Kidney (tissue), 14 donors: ENCODE data around the gene ADD2. TPM values are rescaled to one million over a fixed set of nuclear protein-coding genes. Genes with fewer than 3 reads are reported as not detected.

Source experiments
- DNase-seq, 5 donors: peaks; one replicate each; pipeline ENCODE4 v3.0.0-alpha.2; 2013 to 2020
- FAIRE-seq: peaks from 2 replicates; lab custom pipeline; 2012; peaks lifted over from hg19 to GRCh38; lab: Jason Lieb, UNC
- H3K27ac ChIP-seq, 2 donors: one replicate each; pipeline ENCODE4 v1.7.0; 2013; ENCODE audit warnings: low read depth in 2 of 2, low read length in 2 of 2, inconsistent platforms in 1 of 2
- H3K27me3 ChIP-seq: one replicate; pipeline ENCODE4 v1.7.1; 2013; ENCODE audit warnings: low read length, inconsistent platforms; ENCODE audit not compliant: control insufficient read depth, insufficient read depth
- H3K36me3 ChIP-seq, 3 donors: one replicate each; pipeline versions ENCODE4 v1.7.0 to v1.7.1; 2013; ENCODE audit warnings: low read length in 3 of 3, control low read depth in 1 of 3, inconsistent platforms in 1 of 3; ENCODE audit not compliant: insufficient read depth in 3 of 3, control insufficient read depth in 2 of 3
- H3K4me1 ChIP-seq, 3 donors: one replicate each; pipeline versions ENCODE4 v1.7.0 to v1.7.1; 2013; ENCODE audit warnings: low read length in 3 of 3, inconsistent platforms in 1 of 3, low read depth in 1 of 3; ENCODE audit not compliant: control insufficient read depth in 2 of 3, insufficient read depth in 2 of 3
- H3K4me3 ChIP-seq, 3 donors: one replicate each; pipeline versions ENCODE4 v1.7.0 to v1.8.1; 2013; ENCODE audit warnings: low read length in 3 of 3, control low read depth in 1 of 3, inconsistent platforms in 1 of 3
- H3K9ac ChIP-seq, 3 donors: one replicate each; pipeline versions ENCODE4 v1.7.0 to v1.7.1; 2013; ENCODE audit warnings: low read length in 3 of 3, control low read depth in 1 of 3, inconsistent platforms in 1 of 3
- H3K9me3 ChIP-seq, 3 donors: one replicate each; pipeline versions ENCODE4 v1.7.0 to v1.7.1; 2013; ENCODE audit warnings: low read length in 3 of 3, control low read depth in 1 of 3, inconsistent platforms in 1 of 3; ENCODE audit not compliant: control insufficient read depth in 2 of 3, insufficient read depth in 1 of 3
- CTCF ChIP-seq: IDR thresholded peaks from 3 replicates; pipeline ENCODE4 v1.5.1; 2012; ENCODE audit warnings: mild to moderate bottlenecking, moderate library complexity, borderline replicate concordance; ENCODE audit not compliant: insufficient read depth; ENCODE audit errors: extremely low read depth
- intact Hi-C: fragments of 100-400 bp; cut with DNase I; formaldehyde crosslinking; loops from one replicate; pipeline ENCODE4 v1.11.1; 2022
- polyA plus RNA-seq: library from polyadenylated mRNA; stranded (reverse); fragments of 350-450 nt; fragmentation: Illumina TruSeq; extraction: RNeasy Lipid Tissue Mini Kit (QIAGEN cat#74804); gene quantifications from one replicate; pipeline ENCODE4 v1.2.3, GENCODE V29; 2014; ENCODE audit warnings: low read depth, low replicate concordance; ENCODE audit not compliant: insufficient read depth
- total RNA-seq: library from RNA; stranded (reverse); fragmentation: NEBNext Ultra II Directional; extraction: Animal tissue kit (Norgen Biotek cat#: 25700); gene quantifications from one replicate; pipeline ENCODE4 v1.2.1, GENCODE V29; 2021
- donor health status: control.
- donor health status: control.
- donor health status: control.
- donor health status: control.
- donor health status: control.
- donor health status: DM: yes; HTN: yes; CAD: no.
- donor health status: Normal renal cell carcinoma (clear cell type).

Gene ADD2
- total and polyA plus RNA-seq, 2 donors from 2014 or later = 2.9 TPM; not detected in 1

GRCh38 chr2:70683455-70683854 lies 84.5 kb downstream of the ADD2 start:
- intact Hi-C loops = no loop called here
- Histone ChIP-seq H3K4me3 (no peak overlapping the region), H3K27ac (no peak overlapping the region), H3K27me3 (no peaks in the 10 kb centered on the region), H3K9me3 (no peaks in the 10 kb centered on the region), H3K4me1 (no peaks in the 10 kb centered on the region), H3K36me3 (no peaks in the 10 kb centered on the region), H3K9ac (no peak overlapping the region)
- FAIRE-seq = no peak
- TF ChIP-seq CTCF = no peak
- DNase-seq = peak in 1 of 5 donors; percentile 13

- no peak overlapping the region for H3K4me3 ChIP-seq
- no peak for DNase-seq
- no peak for TF ChIP-seq CTCF
- no peaks in the 10 kb centered on the region for H3K36me3 ChIP-seq
- H3K27me3 ChIP-seq = no peaks in the 10 kb centered on the region
- H3K4me1 ChIP-seq = no peaks in the 10 kb centered on the region
- no peak for FAIRE-seq
- H3K9ac ChIP-seq = no peak overlapping the region
- no peak overlapping the region for H3K27ac ChIP-seq
- no peaks in the 10 kb centered on the region for H3K9me3 ChIP-seq
- intact Hi-C loops = no loop called here
Measured at GRCh38 chr2:70680735-70681134, 87.3 kb downstream of the ADD2 start.

- H3K27me3 ChIP-seq = no peaks in the 10 kb centered on the region
- intact Hi-C loops = no loop called here
- no peak for TF ChIP-seq CTCF
- no peaks in the 10 kb centered on the region for H3K4me1 ChIP-seq
- FAIRE-seq (no peak), DNase-seq (peak in 2 of 5 donors; percentile 2 to 51)
- H3K9me3 ChIP-seq = no peaks in the 10 kb centered on the region
- H3K36me3 ChIP-seq = no peaks in the 10 kb centered on the region
- H3K9ac ChIP-seq = no peak overlapping the region
- no peak overlapping the region for H3K4me3 ChIP-seq
- no peak overlapping the region for H3K27ac ChIP-seq
Measured at GRCh38 chr2:70679259-70679658, 88.7 kb downstream of the ADD2 start.

- H3K36me3 ChIP-seq = no peaks in the 10 kb centered on the region
- H3K27ac ChIP-seq = no peak overlapping the region
- TF ChIP-seq CTCF = no peak
- H3K4me1 ChIP-seq = no peaks in the 10 kb centered on the region
- no peak overlapping the region for H3K4me3 ChIP-seq
- intact Hi-C loops = no loop called here
- H3K9me3 ChIP-seq = no peaks in the 10 kb centered on the region
- H3K27me3 ChIP-seq = no peaks in the 10 kb centered on the region
- no peak overlapping the region for H3K9ac ChIP-seq
- FAIRE-seq (no peak), DNase-seq (peak in 1 of 5 donors; percentile 7)
Measured at GRCh38 chr2:70678576-70679143, 89.3 kb downstream of the ADD2 start.
